Measurements from ENCODE around the gene GJB3.

GJB3 gene

GRCh38 chr1:34744851-34745250, 36.2 kb upstream of the GJB3 start:
- H3K9ac ChIP-seq (ENCODE audit: insufficient read length) = no peak overlapping the region
- H3K36me3 ChIP-seq (ENCODE audit: insufficient read depth, low read length) = no peaks in the 10 kb centered on the region
- H3K4me3 ChIP-seq = no peak overlapping the region
- TF ChIP-seq EZH2 (IDR thresholded peaks at IDR 0.05) = no peak
- no peak overlapping the region for H3K27ac ChIP-seq
- DNase-seq (ENCODE audit: low read depth, low spot score) = no peak
- no peaks in the 10 kb centered on the region for H3K9me3 ChIP-seq (ENCODE audit: low read depth, low read length)

DNA sequence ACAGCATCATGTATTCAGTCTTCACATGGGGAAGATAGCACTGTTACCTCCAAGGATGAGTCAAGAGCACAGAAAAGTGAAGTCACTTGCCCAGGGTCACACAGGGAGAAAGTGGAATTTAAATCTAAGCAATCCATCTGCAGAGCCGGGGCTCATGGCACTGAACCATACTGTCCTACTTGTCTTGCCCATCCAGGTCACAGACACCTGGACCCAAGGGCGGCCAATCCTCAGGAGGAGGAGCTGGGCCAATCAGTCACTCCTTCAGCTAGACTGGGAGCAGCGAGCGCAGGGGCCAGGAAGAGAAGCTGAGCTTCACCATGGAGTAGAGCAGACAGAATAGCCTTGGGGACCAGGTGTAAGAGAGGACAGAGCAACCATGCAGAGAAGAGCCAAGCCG, 35.3 kb upstream of the GJB3 start:
- H3K4me3 ChIP-seq = no peak overlapping the region
- no peaks in the 10 kb centered on the region for H3K9me3 ChIP-seq (ENCODE audit: low read depth, low read length)
- H3K36me3 ChIP-seq (ENCODE audit: insufficient read depth, low read length) = no peaks in the 10 kb centered on the region
- H3K27ac ChIP-seq = no peak overlapping the region
- TF ChIP-seq POLR2AphosphoS5 (IDR thresholded peaks at IDR 0.05; ENCODE audit: borderline replicate concordance, low read depth, low read length) (no peak), EZH2 (IDR thresholded peaks at IDR 0.05) (no peak), FOXP2 (optimal IDR thresholded peaks at IDR 0.05; ENCODE audit: control extremely low read depth, extremely low read length, insufficient read depth) (no peak)
- no peak overlapping the region for H3K9ac ChIP-seq (ENCODE audit: insufficient read length)
- no peak for DNase-seq (ENCODE audit: low read depth, low spot score)

DNA sequence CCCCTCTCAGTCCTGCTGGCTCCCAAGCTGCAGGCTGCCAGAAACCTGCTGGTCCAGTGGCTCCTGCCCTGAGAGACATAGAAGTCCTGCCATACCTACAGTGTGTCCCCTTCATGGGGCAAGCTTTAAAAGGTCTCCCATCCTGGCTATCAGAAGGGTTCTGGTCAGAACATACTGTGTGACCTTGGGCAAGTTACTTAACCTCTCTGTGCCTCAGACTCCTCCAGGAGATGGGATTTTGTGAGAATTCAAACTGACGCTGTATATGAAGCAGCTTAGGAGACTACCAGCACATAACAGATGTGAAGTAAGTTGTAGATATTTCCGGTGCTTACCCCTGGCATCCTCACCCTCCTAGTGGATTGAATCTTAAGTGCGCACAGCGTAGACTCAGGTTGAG, 34.9 kb upstream of the GJB3 start:
- Histone ChIP-seq H3K4me3 (no peak overlapping the region), H3K9ac (ENCODE audit: insufficient read length) (no peak overlapping the region), H3K9me3 (ENCODE audit: low read depth, low read length) (no peaks in the 10 kb centered on the region), H3K36me3 (ENCODE audit: insufficient read depth, low read length) (no peaks in the 10 kb centered on the region), H3K27ac (no peak overlapping the region)
- no peak for DNase-seq (ENCODE audit: low read depth, low spot score)
- TF ChIP-seq POLR2AphosphoS5 (IDR thresholded peaks at IDR 0.05; ENCODE audit: borderline replicate concordance, low read depth, low read length) (no peak), EZH2 (IDR thresholded peaks at IDR 0.05) (no peak), FOXP2 (optimal IDR thresholded peaks at IDR 0.05; ENCODE audit: control extremely low read depth, extremely low read length, insufficient read depth) (no peak)

GRCh38 chr1:34746785-34747637, 34.0 kb upstream of the GJB3 start:
- no peak for TF ChIP-seq POLR2AphosphoS5 (IDR thresholded peaks at IDR 0.05; ENCODE audit: borderline replicate concordance, low read depth, low read length)
- TF ChIP-seq FOXP2 (optimal IDR thresholded peaks at IDR 0.05; ENCODE audit: control extremely low read depth, extremely low read length, insufficient read depth) = no peak
- no peak for TF ChIP-seq EZH2 (IDR thresholded peaks at IDR 0.05)
- Histone ChIP-seq H3K4me3 (no peak overlapping the region), H3K9me3 (ENCODE audit: low read depth, low read length) (no peaks in the 10 kb centered on the region), H3K36me3 (ENCODE audit: insufficient read depth, low read length) (no peaks in the 10 kb centered on the region), H3K27ac (no peak overlapping the region), H3K9ac (ENCODE audit: insufficient read length) (no peak overlapping the region)
- no peak for DNase-seq (ENCODE audit: low read depth, low spot score)

DNA sequence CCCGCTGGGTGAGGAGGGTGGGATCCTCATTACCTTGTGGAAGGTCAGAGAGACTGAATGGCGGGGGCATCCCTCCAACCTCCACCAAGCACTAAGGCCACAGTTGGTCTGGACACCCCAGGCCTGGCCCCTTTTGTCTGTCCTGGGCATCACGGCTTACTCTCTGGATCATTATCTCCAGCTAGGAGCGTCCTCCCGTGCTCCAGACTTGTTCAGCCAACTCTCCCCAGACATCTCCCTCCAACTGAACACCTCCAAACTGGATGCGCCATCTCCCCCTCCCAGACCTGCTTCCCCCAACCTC, 33.4 kb upstream of the GJB3 start:
- H3K4me3 ChIP-seq = no peak overlapping the region
- TF ChIP-seq EZH2 (IDR thresholded peaks at IDR 0.05) (no peak), FOXP2 (optimal IDR thresholded peaks at IDR 0.05; ENCODE audit: control extremely low read depth, extremely low read length, insufficient read depth) (no peak), POLR2AphosphoS5 (IDR thresholded peaks at IDR 0.05; ENCODE audit: borderline replicate concordance, low read depth, low read length) (no peak)

DNA sequence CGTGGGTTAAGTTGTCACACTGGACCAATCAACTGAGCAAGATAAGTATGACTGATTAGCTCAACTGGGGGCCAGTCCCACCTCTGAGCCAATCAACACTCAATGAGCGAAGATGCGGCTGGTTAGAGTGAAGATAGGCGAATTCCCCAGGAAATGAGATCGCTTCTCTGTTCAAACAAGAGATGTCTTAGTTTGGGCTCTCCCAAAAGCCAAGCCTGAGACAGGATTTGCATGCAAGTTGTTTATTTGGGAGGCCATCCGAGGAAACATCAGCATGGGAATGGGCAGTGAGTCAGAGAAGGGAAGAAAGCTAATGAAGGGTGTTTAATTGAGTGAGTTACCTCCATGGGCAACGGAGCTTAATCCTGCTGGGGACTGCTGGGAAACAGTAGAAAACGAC, 31.0 kb upstream of the GJB3 start:
- TF ChIP-seq EZH2 (IDR thresholded peaks at IDR 0.05) (no peak), FOXP2 (optimal IDR thresholded peaks at IDR 0.05; ENCODE audit: control extremely low read depth, extremely low read length, insufficient read depth) (no peak), POLR2AphosphoS5 (IDR thresholded peaks at IDR 0.05; ENCODE audit: borderline replicate concordance, low read depth, low read length) (no peak)
- Histone ChIP-seq H3K27ac (no peak overlapping the region), H3K36me3 (ENCODE audit: insufficient read depth, low read length) (no peaks in the 10 kb centered on the region), H3K4me3 (no peak overlapping the region), H3K9me3 (ENCODE audit: low read depth, low read length) (no peaks in the 10 kb centered on the region), H3K9ac (ENCODE audit: insufficient read length) (no peak overlapping the region)
- no peak for DNase-seq (ENCODE audit: low read depth, low spot score)

More for the DNA sequence above, 33.4 kb upstream of the GJB3 start:
- H3K36me3 ChIP-seq (ENCODE audit: insufficient read depth, low read length) = no peaks in the 10 kb centered on the region
- no peaks in the 10 kb centered on the region for H3K9me3 ChIP-seq (ENCODE audit: low read depth, low read length)
- no peak overlapping the region for H3K9ac ChIP-seq (ENCODE audit: insufficient read length)
- no peak overlapping the region for H3K27ac ChIP-seq
- DNase-seq (ENCODE audit: low read depth, low spot score) = no peak

GRCh38 chr1:34750610-34751009, 30.4 kb upstream of the GJB3 start:
- no peaks in the 10 kb centered on the region for H3K9me3 ChIP-seq (ENCODE audit: low read depth, low read length)
- no peak overlapping the region for H3K9ac ChIP-seq (ENCODE audit: insufficient read length)
- H3K36me3 ChIP-seq (ENCODE audit: insufficient read depth, low read length) = no peaks in the 10 kb centered on the region
- no peak overlapping the region for H3K4me3 ChIP-seq
- DNase-seq (ENCODE audit: low read depth, low spot score) = no peak
- H3K27ac ChIP-seq = no peak overlapping the region
- TF ChIP-seq EZH2 (IDR thresholded peaks at IDR 0.05) = no peak
- TF ChIP-seq FOXP2 (optimal IDR thresholded peaks at IDR 0.05; ENCODE audit: control extremely low read depth, extremely low read length, insufficient read depth) = no peak
- no peak for TF ChIP-seq POLR2AphosphoS5 (IDR thresholded peaks at IDR 0.05; ENCODE audit: borderline replicate concordance, low read depth, low read length)

DNA sequence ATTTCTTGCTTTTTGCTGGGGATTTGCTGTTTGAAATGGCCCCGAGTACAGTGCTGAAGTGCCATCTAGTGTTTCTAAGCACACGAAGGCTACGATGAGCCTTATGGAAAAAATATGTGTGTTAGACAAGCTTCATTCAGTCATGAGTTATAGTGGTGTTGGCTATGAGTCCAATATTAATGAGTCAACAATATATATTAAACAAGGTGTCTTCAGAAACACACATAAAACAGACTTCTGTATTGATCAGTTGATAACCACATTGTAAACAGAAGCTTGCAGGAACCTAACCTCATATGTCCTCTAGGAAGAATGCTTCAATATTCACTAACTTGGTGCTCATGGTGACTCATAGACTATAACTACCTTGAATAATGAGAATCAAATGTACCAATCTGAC, 27.9 kb upstream of the GJB3 start:
- Histone ChIP-seq H3K27ac (no peak overlapping the region), H3K9me3 (ENCODE audit: low read depth, low read length) (no peaks in the 10 kb centered on the region), H3K9ac (ENCODE audit: insufficient read length) (no peak overlapping the region), H3K4me3 (no peak overlapping the region), H3K36me3 (ENCODE audit: insufficient read depth, low read length) (no peaks in the 10 kb centered on the region)
- DNase-seq (ENCODE audit: low read depth, low spot score) = no peak
- TF ChIP-seq FOXP2 (optimal IDR thresholded peaks at IDR 0.05; ENCODE audit: control extremely low read depth, extremely low read length, insufficient read depth) = no peak
- no peak for TF ChIP-seq POLR2AphosphoS5 (IDR thresholded peaks at IDR 0.05; ENCODE audit: borderline replicate concordance, low read depth, low read length)
- no peak for TF ChIP-seq EZH2 (IDR thresholded peaks at IDR 0.05)

Data from SK-N-MC (cell line).